Measurements from ENCODE around the gene MIGA2. TPM values are rescaled to one million over a fixed set of nuclear protein-coding genes. Genes with fewer than 3 reads are reported as not detected.

Gene MIGA2
- total RNA-seq, result 10 to 100 TPM; 16.2 to 38.3 (median 24.6) TPM

DNA sequence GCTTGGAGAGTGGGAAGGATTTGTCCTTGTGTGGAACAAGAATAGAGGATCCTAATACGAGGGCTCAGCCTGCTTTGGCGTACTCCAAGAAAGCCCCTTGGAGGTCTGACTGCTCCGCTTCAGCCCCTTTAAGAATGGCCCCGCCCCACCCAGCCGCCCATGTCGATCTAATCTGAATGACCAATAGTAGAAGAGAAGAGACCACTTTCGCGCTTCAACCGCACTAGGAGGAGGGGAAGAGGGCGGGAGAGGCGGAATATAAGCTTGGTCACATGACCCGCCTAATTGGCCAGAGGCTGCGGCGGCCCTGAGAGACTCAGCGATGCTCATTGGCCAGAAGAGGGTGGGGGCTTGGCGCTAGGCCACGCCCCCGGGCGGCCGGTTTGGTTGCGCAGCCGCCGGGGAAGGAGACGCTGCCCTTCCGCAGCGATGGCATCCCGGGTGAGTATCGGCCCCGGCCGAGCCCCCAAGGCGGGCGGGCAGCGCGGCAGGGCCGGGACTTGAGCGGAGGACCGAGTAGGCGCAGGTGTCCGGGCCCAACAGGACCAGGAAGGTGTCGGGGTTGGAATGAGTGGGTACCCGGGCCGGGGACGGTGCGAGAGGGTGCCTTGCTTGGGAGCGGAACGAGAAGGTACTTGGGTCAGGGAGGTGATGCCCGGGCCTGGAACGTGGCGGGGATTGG is at the start of gene MIGA2:
TSS of gene MIGA2 (plus strand) at position 386 of the 682 bp plus-strand sequence. CDS start 3,969 bp downstream, outside the sequence.
- peak; percentile 99 for ATAC-seq
- TF ChIP-seq CTCF (IDR thresholded peaks at IDR 0.05) (peak in 1 of 4 experiments; percentile 24), EP300 (IDR thresholded peaks at IDR 0.05) (no peak), POLR2AphosphoS5 (IDR thresholded peaks at IDR 0.05) (peak; percentile 87), POLR2A (IDR thresholded peaks at IDR 0.05) (peak; percentile 92 to 93)
- 0 to 4% methylated on average over 9 to 18 of the region's 49 CpGs for WGBS, 2 donors (ENCODE audit: low coverage in 1 of 2)

DNA sequence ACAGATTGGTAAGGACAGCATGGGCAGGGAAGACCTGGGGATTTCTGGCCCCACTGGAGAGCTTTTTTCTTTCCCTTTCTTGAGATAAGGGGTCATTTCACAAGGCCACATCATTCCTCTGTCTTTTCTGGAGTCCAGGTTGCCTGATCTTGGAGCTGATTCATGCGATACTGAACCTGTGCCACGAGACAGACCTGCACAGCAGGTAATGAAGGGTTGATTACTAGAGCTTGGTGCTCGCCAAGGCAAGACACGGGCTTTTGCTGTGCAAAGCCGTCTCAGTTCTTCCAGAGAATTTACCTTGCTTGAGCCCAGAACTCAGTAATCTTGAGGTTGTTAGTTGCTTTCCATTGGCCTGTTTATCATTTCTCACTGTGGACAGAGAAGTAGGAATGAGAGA is 49.8 kb upstream of the MIGA2 start:
- Histone ChIP-seq H3K9me3 (no peaks in the 10 kb centered on the region), H3K4me3 (no peak overlapping the region), H3K27ac (no peak overlapping the region), H3K27me3 (no peaks in the 10 kb centered on the region), H3K36me3 (peaks cover 0 to 99% of the 10 kb centered on the region in 2 donors), H3K4me1 (no peaks in the 10 kb centered on the region)
- no peak for TF ChIP-seq EP300 (IDR thresholded peaks at IDR 0.05)
- TF ChIP-seq POLR2AphosphoS5 (IDR thresholded peaks at IDR 0.05), result no peak
- no peak for TF ChIP-seq POLR2A (IDR thresholded peaks at IDR 0.05)
- no peak for TF ChIP-seq CTCF (IDR thresholded peaks at IDR 0.05)
- ATAC-seq, result no peak
- WGBS, 2 donors (ENCODE audit: low coverage in 1 of 2), result 87 to 93% methylated on average over 4 to 5 of the region's 5 CpGs

More for the DNA sequence above, at the start of gene MIGA2:
- H3K36me3 ChIP-seq, result peaks cover 0 to 11% of the 10 kb centered on the region in 2 donors
- H3K4me3 ChIP-seq, result peak within 1 kb of the TSS; percentile 92 to 95
- no peaks in the 10 kb centered on the region for H3K9me3 ChIP-seq
- peak within 1 kb of the TSS; percentile 72 to 93 (median 90) for H3K27ac ChIP-seq
- H3K27me3 ChIP-seq, result no peaks in the 10 kb centered on the region
- H3K4me1 ChIP-seq, result peaks cover 0 to 47% (median 16%) of the 10 kb centered on the region in 3 donors

GRCh38 chr9:128987805-128988204 is 48.6 kb upstream of the MIGA2 start:
- no peak for ATAC-seq
- peak overlapping the region in 2 of 4 donors; percentile 41 to 52 for H3K27ac ChIP-seq

GRCh38 chr9:128992995-128993394 is 43.4 kb upstream of the MIGA2 start:
- 100% methylated on average over 1 of the region's 7 CpGs; no CpG with 5 or more reads in 1 of the 2 donors for WGBS, 2 donors (ENCODE audit: low coverage in 1 of 2)
- no peak for ATAC-seq
- no peak overlapping the region for H3K27ac ChIP-seq
- no peaks in the 10 kb centered on the region for H3K4me1 ChIP-seq
- TF ChIP-seq POLR2A (IDR thresholded peaks at IDR 0.05), result no peak
- TF ChIP-seq CTCF (IDR thresholded peaks at IDR 0.05), result no peak
- no peak for TF ChIP-seq POLR2AphosphoS5 (IDR thresholded peaks at IDR 0.05)
- no peak for TF ChIP-seq EP300 (IDR thresholded peaks at IDR 0.05)
- no peaks in the 10 kb centered on the region for H3K27me3 ChIP-seq
- H3K36me3 ChIP-seq, result peaks cover 0 to 98% of the 10 kb centered on the region in 2 donors
- H3K9me3 ChIP-seq, result no peaks in the 10 kb centered on the region
- no peak overlapping the region for H3K4me3 ChIP-seq

More at GRCh38 chr9:128987805-128988204, 48.6 kb upstream of the MIGA2 start:
- H3K4me1 ChIP-seq, result no peaks in the 10 kb centered on the region
- peaks cover 0 to 98% of the 10 kb centered on the region in 2 donors for H3K36me3 ChIP-seq
- no peak overlapping the region for H3K4me3 ChIP-seq
- H3K9me3 ChIP-seq, result no peaks in the 10 kb centered on the region
- WGBS, 2 donors (ENCODE audit: low coverage in 1 of 2), result 62 to 80% methylated on average over 3 of the region's 5 CpGs
- peak; percentile 53 for TF ChIP-seq POLR2AphosphoS5 (IDR thresholded peaks at IDR 0.05)
- TF ChIP-seq EP300 (IDR thresholded peaks at IDR 0.05), result no peak
- no peaks in the 10 kb centered on the region for H3K27me3 ChIP-seq

DNA sequence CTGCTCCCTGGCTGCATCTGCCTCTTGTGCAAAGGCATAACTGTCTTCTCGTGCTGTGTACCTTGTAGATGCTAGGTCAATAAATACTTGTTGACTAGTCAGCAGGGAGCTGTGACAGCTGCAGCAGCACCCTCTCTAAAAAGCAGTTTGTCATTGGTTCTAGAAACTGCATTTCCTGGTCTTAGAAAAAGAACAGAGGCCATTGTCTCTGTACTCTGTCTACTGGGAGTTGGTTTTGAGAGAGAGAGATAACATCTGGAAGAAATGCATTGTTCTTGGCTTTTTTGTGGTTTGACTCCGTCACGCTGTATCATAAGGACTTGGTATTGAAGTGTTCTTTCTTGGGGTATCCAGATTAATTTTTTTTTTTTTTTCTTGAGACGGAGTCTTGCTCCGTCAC is 40.6 kb upstream of the MIGA2 start:
- H3K9me3 ChIP-seq, result no peaks in the 10 kb centered on the region
- 78 to 93% methylated on average over 4 to 5 of the region's 5 CpGs for WGBS, 2 donors (ENCODE audit: low coverage in 1 of 2)
- no peak for TF ChIP-seq CTCF (IDR thresholded peaks at IDR 0.05)
- no peak overlapping the region for H3K4me3 ChIP-seq
- H3K27ac ChIP-seq, result no peak overlapping the region
- H3K4me1 ChIP-seq, result no peaks in the 10 kb centered on the region
- H3K27me3 ChIP-seq, result no peaks in the 10 kb centered on the region
- ATAC-seq, result no peak
- peaks cover 0 to 99% of the 10 kb centered on the region in 2 donors for H3K36me3 ChIP-seq
